DOHH2 (cell line): ENCODE data around the gene F8.
"Not testable (repeated sequence)": the region's sequence is repeated elsewhere in the genome, so short reads cannot be mapped to it uniquely, and the experiment has no call there.

Experiments used
- H3F3A ChIP-seq: fragments of 200-600 bp; sonication (generic), shearing (Covaris generic); 2 replicates; pipeline ENCODE4 v1.6.0; 2016; ENCODE audit warnings: antibody characterized with exemption, mild to moderate bottlenecking; ENCODE audit not compliant: control insufficient read depth, insufficient read depth
- H3K27ac ChIP-seq: fragments of 200-600 bp; sonication (generic); 2 replicates; pipeline ENCODE4 v1.5.1; 2014; ENCODE audit warnings: low read depth, mild to moderate bottlenecking, low read length, moderate library complexity
- H3K27me3 ChIP-seq: fragments of 200-600 bp; sonication (generic); 2 replicates; pipeline ENCODE4 v1.6.1; 2014; ENCODE audit warnings: mild to moderate bottlenecking, low read length, mixed read lengths; ENCODE audit not compliant: control insufficient read depth
- H3K36me3 ChIP-seq: fragments of 200-600 bp; sonication (generic); 2 replicates; pipeline ENCODE4 v1.6.1; 2014; ENCODE audit warnings: mild to moderate bottlenecking, low read length, moderate library complexity, mixed read lengths; ENCODE audit not compliant: control insufficient read depth
- H3K4me1 ChIP-seq: fragments of 200-600 bp; sonication (generic); 2 replicates; pipeline ENCODE4 v1.6.1; 2014; ENCODE audit warnings: mild to moderate bottlenecking, low read length, mixed read lengths; ENCODE audit not compliant: control insufficient read depth
- H3K4me2 ChIP-seq: fragments of 200-600 bp; sonication (generic); 2 replicates; pipeline ENCODE4 v1.6.0; 2014; ENCODE audit warnings: mild to moderate bottlenecking, low read length, moderate library complexity
- H3K4me3 ChIP-seq: fragments of 200-600 bp; sonication (generic); 2 replicates; pipeline ENCODE4 v1.5.1; 2014; ENCODE audit warnings: mild to moderate bottlenecking, low read length, mixed read lengths
- H3K79me2 ChIP-seq: fragments of 200-600 bp; sonication (generic); 2 replicates; pipeline ENCODE4 v1.6.1; 2014; ENCODE audit warnings: mild to moderate bottlenecking, low read length, mixed read lengths; ENCODE audit not compliant: control insufficient read depth
- H3K9me2 ChIP-seq: fragments of 200-600 bp; sonication (generic); replicated peaks from 2 replicates; pipeline ENCODE4 v1.6.1; 2014; ENCODE audit warnings: mild to moderate bottlenecking, low read length, mixed read lengths; ENCODE audit not compliant: control insufficient read depth
- H3K9me3 ChIP-seq: fragments of 200-600 bp; sonication (generic); 2 replicates; pipeline ENCODE4 v1.6.1; 2014; ENCODE audit warnings: antibody characterized with exemption, low read length, mixed read lengths; ENCODE audit not compliant: control insufficient read depth, insufficient read depth
- H4K20me1 ChIP-seq: fragments of 200-600 bp; sonication (generic); 2 replicates; pipeline ENCODE4 v1.6.0; 2014; ENCODE audit warnings: low read depth, mild to moderate bottlenecking, antibody characterized with exemption, low read length, moderate library complexity; ENCODE audit not compliant: control insufficient read depth, insufficient read depth
- CTCF ChIP-seq: fragments of 200-600 bp; sonication (generic); IDR thresholded peaks from one replicate; pipeline ENCODE4 v1.5.1; 2014; ENCODE audit warnings: antibody characterized with exemption, mild to moderate bottlenecking, low read depth, low read length; ENCODE audit not compliant: poor library complexity, severe bottlenecking
- EZH2phosphoT487 ChIP-seq: fragments of 200-600 bp; sonication (generic); IDR thresholded peaks from 2 replicates; pipeline ENCODE4 v1.6.1; 2017; ENCODE audit warnings: borderline replicate concordance, mild to moderate bottlenecking, antibody characterized with exemption, low read length, moderate library complexity, mixed read lengths

The F8 gene

DNA sequence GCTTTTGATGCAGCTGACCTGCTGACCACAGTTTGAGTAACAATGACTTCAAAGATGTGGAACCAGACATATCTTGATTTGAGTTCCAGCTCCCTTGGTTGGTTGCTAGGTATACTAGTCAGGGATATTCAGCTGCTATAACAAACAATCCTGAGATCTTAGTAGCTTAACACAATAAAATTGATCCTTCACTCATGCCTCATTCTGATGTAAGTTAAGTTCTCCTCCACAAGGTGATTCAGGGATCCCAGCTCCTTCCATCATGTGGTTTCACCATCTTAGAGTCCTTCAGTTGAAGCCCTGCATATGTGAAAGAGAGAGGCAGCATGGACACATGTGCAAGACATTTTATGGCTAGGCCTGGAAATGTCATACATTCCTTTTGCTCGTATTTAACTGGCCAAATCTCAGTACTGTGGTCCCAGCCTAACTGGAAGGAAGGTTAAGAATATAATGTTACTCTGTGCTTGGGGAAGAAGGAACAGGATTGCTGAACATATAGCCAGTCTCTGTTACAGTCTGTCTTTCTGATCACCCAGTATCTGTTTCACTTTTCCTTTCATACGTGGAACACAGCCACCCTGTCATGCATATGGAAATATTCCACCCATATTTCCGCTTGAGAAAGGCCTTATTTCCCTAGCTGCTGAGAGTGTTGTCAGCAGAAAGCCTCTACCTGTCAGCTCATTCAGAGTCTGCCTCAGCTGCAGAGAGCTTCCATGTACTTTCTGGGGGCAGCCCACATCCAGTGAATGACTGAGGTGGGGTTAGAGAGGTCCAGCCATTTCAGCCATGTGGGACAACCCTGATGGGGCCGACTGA lies 195.1 kb downstream of the F8 start:
- H4K20me1 ChIP-seq = no peaks in the 10 kb centered on the region
- H3K36me3 ChIP-seq = no peaks in the 10 kb centered on the region
- no peaks in the 10 kb centered on the region for H3F3A ChIP-seq
- no peak overlapping the region for H3K4me3 ChIP-seq
- H3K9me3 ChIP-seq = no peaks in the 10 kb centered on the region
- H3K9me2 ChIP-seq = no peaks in the 10 kb centered on the region
- H3K27ac ChIP-seq = no peak overlapping the region
- H3K4me1 ChIP-seq = peaks cover 11% of the 10 kb centered on the region
- no peak for TF ChIP-seq EZH2phosphoT487
- TF ChIP-seq CTCF = no peak
- H3K4me2 ChIP-seq = peak overlapping the region; percentile 43
- H3K27me3 ChIP-seq = no peaks in the 10 kb centered on the region
- H3K79me2 ChIP-seq = no peaks in the 10 kb centered on the region

- H3F3A ChIP-seq, H3K4me2 ChIP-seq, H3K36me3 ChIP-seq, H3K9me3 ChIP-seq, H3K27ac ChIP-seq, H3K4me3 ChIP-seq, H3K79me2 ChIP-seq, H3K27me3 ChIP-seq, H4K20me1 ChIP-seq, H3K9me2 ChIP-seq: not testable (repeated sequence)
- peaks cover 11% of the 10 kb centered on the region for H3K4me1 ChIP-seq
These were observed 196.9 kb downstream of the F8 start for GRCh38 chrX:154825586-154825985.

DNA sequence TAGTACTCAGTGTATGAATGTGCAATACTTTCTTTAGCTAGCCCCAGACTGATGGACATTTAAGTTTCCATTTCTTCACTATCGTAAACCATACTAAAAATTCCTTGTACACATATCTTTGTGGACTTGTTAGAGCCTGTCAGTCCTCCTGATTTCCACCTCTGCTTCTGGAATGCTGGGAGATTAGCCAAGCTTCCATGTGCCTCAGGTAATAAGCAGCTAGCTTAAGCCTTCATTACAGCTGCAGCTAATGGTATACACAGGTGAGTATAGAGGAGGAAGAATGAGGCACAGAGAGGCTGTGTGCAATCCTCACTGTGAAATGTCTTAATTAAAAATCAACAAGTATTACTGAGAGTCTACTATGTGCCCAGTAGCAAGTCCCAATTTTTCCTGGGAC lies 197.9 kb downstream of the F8 start:
- Histone ChIP-seq H3K27me3 (no peaks in the 10 kb centered on the region), H4K20me1 (no peaks in the 10 kb centered on the region), H3K36me3 (no peaks in the 10 kb centered on the region), H3K79me2 (no peaks in the 10 kb centered on the region), H3K4me1 (peaks cover 19% of the 10 kb centered on the region), H3K4me2 (no peak overlapping the region), H3K9me3 (no peaks in the 10 kb centered on the region), H3F3A (no peaks in the 10 kb centered on the region), H3K9me2 (no peaks in the 10 kb centered on the region), H3K27ac (no peak overlapping the region), H3K4me3 (no peak overlapping the region)
- no peak for TF ChIP-seq EZH2phosphoT487
- TF ChIP-seq CTCF = no peak

GRCh38 chrX:154822029-154822428 lies 200.5 kb downstream of the F8 start:
- no peaks in the 10 kb centered on the region for H4K20me1 ChIP-seq
- H3K27me3 ChIP-seq = no peaks in the 10 kb centered on the region
- H3F3A ChIP-seq = no peaks in the 10 kb centered on the region
- peaks cover 18% of the 10 kb centered on the region for H3K4me1 ChIP-seq
- no peak for TF ChIP-seq CTCF
- no peak for TF ChIP-seq EZH2phosphoT487
- no peaks in the 10 kb centered on the region for H3K79me2 ChIP-seq
- no peaks in the 10 kb centered on the region for H3K9me2 ChIP-seq
- no peak overlapping the region for H3K27ac ChIP-seq
- H3K36me3 ChIP-seq = no peaks in the 10 kb centered on the region
- H3K4me3 ChIP-seq = no peak overlapping the region
- H3K9me3 ChIP-seq = no peaks in the 10 kb centered on the region
- H3K4me2 ChIP-seq = no peak overlapping the region
